HepG2 (cell line): ENCODE data around the gene SLC12A5. TPM values are rescaled to one million over a fixed set of nuclear protein-coding genes. Genes with fewer than 3 reads are reported as not detected.

ENCODE experiments used
- GFI1 ChIP-seq: sonication (generic); formaldehyde crosslinking; IDR thresholded peaks from 2 replicates; pipeline ENCODE4 v1.5.0; 2020; ENCODE audit warnings: missing genetic modification reagents, mild to moderate bottlenecking, borderline replicate concordance
- KDM3A ChIP-seq: IDR thresholded peaks from 2 replicates; pipeline ENCODE4 v1.6.1; 2018; ENCODE audit warnings: low read depth, missing compliant biosample characterization
- MIER2 ChIP-seq: IDR thresholded peaks from 2 replicates; pipeline ENCODE4 v1.6.1; 2016; ENCODE audit warnings: missing biosample characterization, missing genetic modification reagents
- SIX4 ChIP-seq: sonication (generic); formaldehyde crosslinking; IDR thresholded peaks from 2 replicates; pipeline ENCODE4 v1.4.0; 2020; ENCODE audit warnings: missing genetic modification reagents
- SMARCC2 ChIP-seq: fragments of 450-650 bp; IDR thresholded peaks from 2 replicates; pipeline ENCODE4 v1.6.1; 2017; ENCODE audit warnings: antibody characterized with exemption, mild to moderate bottlenecking
- TOE1 ChIP-seq: sonication (generic); formaldehyde crosslinking; IDR thresholded peaks from 2 replicates; pipeline ENCODE4 v1.4.0; 2020; ENCODE audit warnings: mild to moderate bottlenecking, missing genetic modification reagents
- ZFP36L1 ChIP-seq: sonication (generic); formaldehyde crosslinking; IDR thresholded peaks from 2 replicates; pipeline ENCODE4 v1.8.0; 2022; ENCODE audit warnings: mild to moderate bottlenecking, missing genetic modification reagents, moderate library complexity
- ZKSCAN1 ChIP-seq: fragments of 150-350 bp; IDR thresholded peaks from 2 replicates; pipeline ENCODE4 v1.6.1; 2014; ENCODE audit warnings: low read length
- ZMAT3 ChIP-seq: sonication (generic); formaldehyde crosslinking; conservative IDR thresholded peaks from 2 replicates; pipeline ENCODE4 v1.7.0; 2021; ENCODE audit warnings: missing genetic modification reagents
- ZNF143 ChIP-seq: sonication (generic); formaldehyde crosslinking; IDR thresholded peaks from 2 replicates; pipeline ENCODE4 v1.4.0; 2020; ENCODE audit warnings: missing genetic modification reagents
- ZNF543 ChIP-seq: sonication (generic); formaldehyde crosslinking; IDR thresholded peaks from 2 replicates; pipeline ENCODE4 v1.4.0; 2020; ENCODE audit warnings: mild to moderate bottlenecking, missing genetic modification reagents
- ZNF589 ChIP-seq: sonication (generic); formaldehyde crosslinking; conservative IDR thresholded peaks from 2 replicates; pipeline ENCODE4 v1.8.0; 2022; ENCODE audit warnings: mild to moderate bottlenecking, moderate library complexity, missing genetic modification reagents
- ZNF747 ChIP-seq: sonication (generic); formaldehyde crosslinking; IDR thresholded peaks from 2 replicates; pipeline ENCODE4 v1.8.1; 2023; ENCODE audit warnings: missing genetic modification reagents, mild to moderate bottlenecking, borderline replicate concordance
- ZNF781 ChIP-seq: sonication (generic); formaldehyde crosslinking; IDR thresholded peaks from 2 replicates; pipeline ENCODE4 v1.5.1; 2020; ENCODE audit warnings: borderline replicate concordance, mild to moderate bottlenecking, missing genetic modification reagents; ENCODE audit errors: not compliant biosample characterization
- ZSCAN30 ChIP-seq: sonication (generic); formaldehyde crosslinking; IDR thresholded peaks from 2 replicates; pipeline ENCODE4 v1.5.0; 2020; ENCODE audit warnings: mild to moderate bottlenecking, missing genetic modification reagents
- ZSCAN9 ChIP-seq: IDR thresholded peaks from 2 replicates; pipeline ENCODE4 v1.6.1; 2016; ENCODE audit warnings: borderline replicate concordance
- polyA plus RNA-seq, 8 experiments: library from polyadenylated mRNA; depleted of rRNA in 3 of 8; stranded (reverse) in 7 of 8; unstranded in 1 of 8; fragments of >200 nt; fragmentation: Illumina TruSeq in 4 of 8; extraction: Trizol in 4 of 8; gene quantifications; 2 replicates each; pipeline versions ENCODE4 v1.2.1 to v1.2.3, GENCODE V29; 2011 to 2016; ENCODE audit warnings: low read depth in 4 of 8, missing spikeins in 1 of 8, mixed read lengths in 1 of 8; ENCODE audit not compliant: insufficient read depth in 1 of 8
- total RNA-seq, 5 experiments: library from RNA; depleted of rRNA; stranded (reverse); fragments of >200 nt; fragmentation: Illumina TruSeq; extraction: Trizol; gene quantifications; 2 replicates each; pipeline ENCODE4 v1.2.3, GENCODE V29; 2016; ENCODE audit warnings: low read depth in 1 of 5
- TF ChIP-seq, protein P1 (sequence below): sonication (generic); formaldehyde crosslinking; IDR thresholded peaks from 2 replicates; pipeline ENCODE4 v1.5.0; 2020; ENCODE audit warnings: mild to moderate bottlenecking, low read depth, missing genetic modification reagents, borderline replicate concordance
- TF ChIP-seq, protein P2 (sequence below): sonication (generic); formaldehyde crosslinking; conservative IDR thresholded peaks from 2 replicates; pipeline ENCODE4 v1.4.0; 2020; ENCODE audit warnings: mild to moderate bottlenecking, missing genetic modification reagents, moderate library complexity
- TF ChIP-seq, protein P3 (sequence below), 2 experiments: fragments of 450-650 bp in 1 of 2; sonication (generic) in 1 of 2; formaldehyde crosslinking; IDR thresholded peaks; 2 replicates each; pipeline versions ENCODE4 v1.5.0 to v1.8.0; 2020 to 2022; ENCODE audit warnings: mild to moderate bottlenecking in 1 of 2, missing genetic modification reagents in 1 of 2
- TF ChIP-seq, protein P4 (sequence below): sonication (generic); formaldehyde crosslinking; IDR thresholded peaks from 2 replicates; pipeline ENCODE4 v1.5.0; 2020; ENCODE audit warnings: mild to moderate bottlenecking, missing genetic modification reagents, moderate library complexity
- TF ChIP-seq, protein P5 (sequence below): sonication (generic); formaldehyde crosslinking; conservative IDR thresholded peaks from 2 replicates; pipeline ENCODE4 v1.4.0; 2020; ENCODE audit warnings: missing genetic modification reagents

Gene SLC12A5
- total and polyA plus RNA-seq, 2 of the 13 experiments (the other 11 are each of a cell fraction or from before 2014, with no cell fraction given), result 4.3 to 5.4 TPM

DNA sequence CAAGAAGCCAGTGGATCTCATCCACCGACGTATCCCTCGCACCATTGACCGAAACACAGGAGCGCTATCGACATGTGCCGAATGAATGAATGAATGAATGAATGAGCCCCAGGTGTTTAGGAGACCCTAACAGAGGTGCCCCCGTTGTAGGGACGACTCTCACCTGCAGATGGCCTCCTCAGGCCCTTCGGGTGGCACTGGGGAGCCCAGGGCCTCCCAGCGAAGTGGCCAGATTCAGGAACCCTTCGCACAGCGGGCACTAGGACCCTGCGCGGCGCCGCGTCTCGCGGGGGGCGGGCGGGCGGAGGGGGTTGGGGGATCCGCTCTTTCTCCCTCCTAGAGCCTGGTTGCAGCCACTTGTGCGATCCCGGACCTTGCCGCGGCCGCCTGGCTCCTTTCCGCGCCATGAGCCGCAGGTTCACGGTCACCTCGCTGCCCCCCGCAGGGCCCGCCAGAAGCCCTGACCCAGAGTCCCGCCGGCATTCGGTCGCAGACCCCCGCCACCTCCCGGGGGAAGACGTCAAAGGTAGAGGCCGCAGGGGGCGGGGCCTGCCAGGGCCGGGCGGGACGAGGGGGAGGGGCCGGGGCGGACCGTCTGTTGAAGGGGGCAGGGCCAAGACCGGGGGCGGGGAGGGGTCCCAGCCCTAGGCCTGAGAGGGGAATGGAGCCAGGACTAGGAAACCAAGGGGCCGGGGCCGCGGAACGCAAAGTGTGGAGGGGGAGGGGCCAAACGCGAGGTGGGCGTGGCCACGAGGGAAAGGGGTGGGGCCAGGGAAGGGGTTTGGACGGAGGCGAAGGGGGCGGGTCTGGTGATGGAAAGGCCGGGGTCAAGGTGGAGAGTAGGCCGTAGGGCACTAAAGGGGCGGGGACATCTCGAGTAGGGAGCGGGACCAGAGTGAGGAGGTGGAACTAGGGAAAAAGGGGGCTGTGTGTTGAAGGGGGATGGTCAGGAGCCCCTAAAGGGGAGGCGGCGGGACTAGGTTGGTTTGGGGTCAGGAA, 7.4 kb upstream of the SLC12A5 start (continued):
- TF ChIP-seq, protein P1, sequence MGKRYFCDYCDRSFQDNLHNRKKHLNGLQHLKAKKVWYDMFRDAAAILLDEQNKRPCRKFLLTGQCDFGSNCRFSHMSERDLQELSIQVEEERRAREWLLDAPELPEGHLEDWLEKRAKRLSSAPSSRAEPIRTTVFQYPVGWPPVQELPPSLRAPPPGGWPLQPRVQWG (CRISPR knock-in tag), result no peak
- no peak for TF ChIP-seq ZSCAN9 (CRISPR knock-in tag)
- no peak for TF ChIP-seq SIX4
- TF ChIP-seq, protein P2, sequence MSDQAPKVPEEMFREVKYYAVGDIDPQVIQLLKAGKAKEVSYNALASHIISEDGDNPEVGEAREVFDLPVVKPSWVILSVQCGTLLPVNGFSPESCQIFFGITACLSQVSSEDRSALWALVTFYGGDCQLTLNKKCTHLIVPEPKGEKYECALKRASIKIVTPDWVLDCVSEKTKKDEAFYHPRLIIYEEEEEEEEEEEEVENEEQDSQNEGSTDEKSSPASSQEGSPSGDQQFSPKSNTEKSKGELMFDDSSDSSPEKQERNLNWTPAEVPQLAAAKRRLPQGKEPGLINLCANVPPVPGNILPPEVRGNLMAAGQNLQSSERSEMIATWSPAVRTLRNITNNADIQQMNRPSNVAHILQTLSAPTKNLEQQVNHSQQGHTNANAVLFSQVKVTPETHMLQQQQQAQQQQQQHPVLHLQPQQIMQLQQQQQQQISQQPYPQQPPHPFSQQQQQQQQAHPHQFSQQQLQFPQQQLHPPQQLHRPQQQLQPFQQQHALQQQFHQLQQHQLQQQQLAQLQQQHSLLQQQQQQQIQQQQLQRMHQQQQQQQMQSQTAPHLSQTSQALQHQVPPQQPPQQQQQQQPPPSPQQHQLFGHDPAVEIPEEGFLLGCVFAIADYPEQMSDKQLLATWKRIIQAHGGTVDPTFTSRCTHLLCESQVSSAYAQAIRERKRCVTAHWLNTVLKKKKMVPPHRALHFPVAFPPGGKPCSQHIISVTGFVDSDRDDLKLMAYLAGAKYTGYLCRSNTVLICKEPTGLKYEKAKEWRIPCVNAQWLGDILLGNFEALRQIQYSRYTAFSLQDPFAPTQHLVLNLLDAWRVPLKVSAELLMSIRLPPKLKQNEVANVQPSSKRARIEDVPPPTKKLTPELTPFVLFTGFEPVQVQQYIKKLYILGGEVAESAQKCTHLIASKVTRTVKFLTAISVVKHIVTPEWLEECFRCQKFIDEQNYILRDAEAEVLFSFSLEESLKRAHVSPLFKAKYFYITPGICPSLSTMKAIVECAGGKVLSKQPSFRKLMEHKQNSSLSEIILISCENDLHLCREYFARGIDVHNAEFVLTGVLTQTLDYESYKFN (CRISPR knock-in tag), result peak; percentile 28
- TF ChIP-seq ZSCAN30 (CRISPR knock-in tag), result no peak
- no peak for TF ChIP-seq ZNF543 (CRISPR knock-in tag)
- TF ChIP-seq ZKSCAN1, result no peak
- TF ChIP-seq MIER2 (CRISPR knock-in tag), result no peak
- no peak for TF ChIP-seq GFI1
- peak; percentile 80; the same call in 1 of the 2 replicates for TF ChIP-seq KDM3A (CRISPR knock-in tag)
- TF ChIP-seq ZMAT3 (CRISPR knock-in tag), result no peak
- no peak for TF ChIP-seq ZFP36L1
- TF ChIP-seq, protein P3, sequence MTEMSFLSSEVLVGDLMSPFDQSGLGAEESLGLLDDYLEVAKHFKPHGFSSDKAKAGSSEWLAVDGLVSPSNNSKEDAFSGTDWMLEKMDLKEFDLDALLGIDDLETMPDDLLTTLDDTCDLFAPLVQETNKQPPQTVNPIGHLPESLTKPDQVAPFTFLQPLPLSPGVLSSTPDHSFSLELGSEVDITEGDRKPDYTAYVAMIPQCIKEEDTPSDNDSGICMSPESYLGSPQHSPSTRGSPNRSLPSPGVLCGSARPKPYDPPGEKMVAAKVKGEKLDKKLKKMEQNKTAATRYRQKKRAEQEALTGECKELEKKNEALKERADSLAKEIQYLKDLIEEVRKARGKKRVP (CRISPR knock-in tag; IDR thresholded peaks at IDR 0.05), result no peak
- no peak for TF ChIP-seq TOE1
- TF ChIP-seq SMARCC2, result no peak
- TF ChIP-seq, protein P4, sequence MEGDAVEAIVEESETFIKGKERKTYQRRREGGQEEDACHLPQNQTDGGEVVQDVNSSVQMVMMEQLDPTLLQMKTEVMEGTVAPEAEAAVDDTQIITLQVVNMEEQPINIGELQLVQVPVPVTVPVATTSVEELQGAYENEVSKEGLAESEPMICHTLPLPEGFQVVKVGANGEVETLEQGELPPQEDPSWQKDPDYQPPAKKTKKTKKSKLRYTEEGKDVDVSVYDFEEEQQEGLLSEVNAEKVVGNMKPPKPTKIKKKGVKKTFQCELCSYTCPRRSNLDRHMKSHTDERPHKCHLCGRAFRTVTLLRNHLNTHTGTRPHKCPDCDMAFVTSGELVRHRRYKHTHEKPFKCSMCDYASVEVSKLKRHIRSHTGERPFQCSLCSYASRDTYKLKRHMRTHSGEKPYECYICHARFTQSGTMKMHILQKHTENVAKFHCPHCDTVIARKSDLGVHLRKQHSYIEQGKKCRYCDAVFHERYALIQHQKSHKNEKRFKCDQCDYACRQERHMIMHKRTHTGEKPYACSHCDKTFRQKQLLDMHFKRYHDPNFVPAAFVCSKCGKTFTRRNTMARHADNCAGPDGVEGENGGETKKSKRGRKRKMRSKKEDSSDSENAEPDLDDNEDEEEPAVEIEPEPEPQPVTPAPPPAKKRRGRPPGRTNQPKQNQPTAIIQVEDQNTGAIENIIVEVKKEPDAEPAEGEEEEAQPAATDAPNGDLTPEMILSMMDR (CRISPR knock-in tag), result 0 out of 2 replicates have a peak, but pooled peaks have one; percentile 2
- TF ChIP-seq ZNF747 (CRISPR knock-in tag), result no peak
- TF ChIP-seq, protein P5, sequence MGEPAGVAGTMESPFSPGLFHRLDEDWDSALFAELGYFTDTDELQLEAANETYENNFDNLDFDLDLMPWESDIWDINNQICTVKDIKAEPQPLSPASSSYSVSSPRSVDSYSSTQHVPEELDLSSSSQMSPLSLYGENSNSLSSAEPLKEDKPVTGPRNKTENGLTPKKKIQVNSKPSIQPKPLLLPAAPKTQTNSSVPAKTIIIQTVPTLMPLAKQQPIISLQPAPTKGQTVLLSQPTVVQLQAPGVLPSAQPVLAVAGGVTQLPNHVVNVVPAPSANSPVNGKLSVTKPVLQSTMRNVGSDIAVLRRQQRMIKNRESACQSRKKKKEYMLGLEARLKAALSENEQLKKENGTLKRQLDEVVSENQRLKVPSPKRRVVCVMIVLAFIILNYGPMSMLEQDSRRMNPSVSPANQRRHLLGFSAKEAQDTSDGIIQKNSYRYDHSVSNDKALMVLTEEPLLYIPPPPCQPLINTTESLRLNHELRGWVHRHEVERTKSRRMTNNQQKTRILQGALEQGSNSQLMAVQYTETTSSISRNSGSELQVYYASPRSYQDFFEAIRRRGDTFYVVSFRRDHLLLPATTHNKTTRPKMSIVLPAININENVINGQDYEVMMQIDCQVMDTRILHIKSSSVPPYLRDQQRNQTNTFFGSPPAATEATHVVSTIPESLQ, result 0 out of 2 replicates have a peak, but pooled peaks have one; percentile 46
- TF ChIP-seq ZNF589, result no peak
- TF ChIP-seq ZNF781 (CRISPR knock-in tag), result no peak
- no peak for TF ChIP-seq ZNF143 (CRISPR knock-in tag)
